Parathyroid adenoma (tissue), 2 donors: ENCODE measurements around the gene PMPCA.

Source experiments
- H2AFZ ChIP-seq: fragments of 300-600 bp; sonication (generic); one replicate; pipeline ENCODE4 v1.7.0; 2017; ENCODE audit warnings: antibody characterized with exemption, mild to moderate bottlenecking
- H3K27ac ChIP-seq: fragments of 300-600 bp; sonication (generic); one replicate; pipeline ENCODE4 v1.7.0; 2017
- H3K27me3 ChIP-seq: fragments of 300-600 bp; sonication (generic); one replicate; pipeline ENCODE4 v1.7.0; 2017; ENCODE audit warnings: low read length; ENCODE audit not compliant: control insufficient read depth, insufficient read depth
- H3K36me3 ChIP-seq: fragments of 300-600 bp; sonication (generic); one replicate; pipeline ENCODE4 v1.7.0; 2017; ENCODE audit warnings: low read length; ENCODE audit not compliant: control insufficient read depth, insufficient read depth
- H3K4me1 ChIP-seq: fragments of 300-600 bp; sonication (generic); one replicate; pipeline ENCODE4 v1.7.0; 2017; ENCODE audit warnings: control low read depth
- H3K4me2 ChIP-seq: fragments of 300-600 bp; sonication (generic); one replicate; pipeline ENCODE4 v1.7.0; 2017; ENCODE audit warnings: low read length
- H3K4me3 ChIP-seq: fragments of 300-600 bp; sonication (generic); one replicate; pipeline ENCODE4 v1.7.0; 2017; ENCODE audit warnings: low read depth, low read length
- H3K79me2 ChIP-seq: fragments of 300-600 bp; sonication (generic); one replicate; pipeline ENCODE4 v1.7.0; 2017; ENCODE audit warnings: control low read depth
- H3K9ac ChIP-seq: fragments of 300-600 bp; sonication (generic); one replicate; pipeline ENCODE4 v1.7.0; 2017; ENCODE audit warnings: mild to moderate bottlenecking
- H3K9me3 ChIP-seq: fragments of 300-600 bp; sonication (generic); one replicate; pipeline ENCODE4 v1.7.0; 2017; ENCODE audit warnings: low read length; ENCODE audit not compliant: control insufficient read depth
- TF ChIP-seq, protein P1 (sequence below): fragments of 300-600 bp; sonication (generic); IDR thresholded peaks from one replicate; pipeline ENCODE4 v1.7.0; 2017; ENCODE audit warnings: antibody characterized with exemption, mild to moderate bottlenecking
- donor health status: primary hyperparathyroidism.

PMPCA gene

GRCh38 chr9:136457326-136457725 lies 46.9 kb downstream of the PMPCA start:
- no peaks in the 10 kb centered on the region for H3K27me3 ChIP-seq

GRCh38 chr9:136459425-136459824 lies 49.0 kb downstream of the PMPCA start:
- Histone ChIP-seq H3K36me3 (no peaks in the 10 kb centered on the region), H3K4me3 (no peak overlapping the region), H3K4me2 (no peak overlapping the region), H3K9ac (no peak overlapping the region), H3K79me2 (no peaks in the 10 kb centered on the region), H3K27me3 (no peaks in the 10 kb centered on the region), H3K9me3 (no peaks in the 10 kb centered on the region), H3K27ac (no peak overlapping the region), H2AFZ (no peak overlapping the region), H3K4me1 (no peaks in the 10 kb centered on the region)
- TF ChIP-seq, protein P1, sequence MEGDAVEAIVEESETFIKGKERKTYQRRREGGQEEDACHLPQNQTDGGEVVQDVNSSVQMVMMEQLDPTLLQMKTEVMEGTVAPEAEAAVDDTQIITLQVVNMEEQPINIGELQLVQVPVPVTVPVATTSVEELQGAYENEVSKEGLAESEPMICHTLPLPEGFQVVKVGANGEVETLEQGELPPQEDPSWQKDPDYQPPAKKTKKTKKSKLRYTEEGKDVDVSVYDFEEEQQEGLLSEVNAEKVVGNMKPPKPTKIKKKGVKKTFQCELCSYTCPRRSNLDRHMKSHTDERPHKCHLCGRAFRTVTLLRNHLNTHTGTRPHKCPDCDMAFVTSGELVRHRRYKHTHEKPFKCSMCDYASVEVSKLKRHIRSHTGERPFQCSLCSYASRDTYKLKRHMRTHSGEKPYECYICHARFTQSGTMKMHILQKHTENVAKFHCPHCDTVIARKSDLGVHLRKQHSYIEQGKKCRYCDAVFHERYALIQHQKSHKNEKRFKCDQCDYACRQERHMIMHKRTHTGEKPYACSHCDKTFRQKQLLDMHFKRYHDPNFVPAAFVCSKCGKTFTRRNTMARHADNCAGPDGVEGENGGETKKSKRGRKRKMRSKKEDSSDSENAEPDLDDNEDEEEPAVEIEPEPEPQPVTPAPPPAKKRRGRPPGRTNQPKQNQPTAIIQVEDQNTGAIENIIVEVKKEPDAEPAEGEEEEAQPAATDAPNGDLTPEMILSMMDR, result no peak

More at GRCh38 chr9:136457326-136457725, 46.9 kb downstream of the PMPCA start:
- TF ChIP-seq, protein P1, result no peak
- no peaks in the 10 kb centered on the region for H3K9me3 ChIP-seq
- H2AFZ ChIP-seq, result no peak overlapping the region
- H3K36me3 ChIP-seq, result no peaks in the 10 kb centered on the region
- H3K4me2 ChIP-seq, result no peak overlapping the region
- H3K9ac ChIP-seq, result no peak overlapping the region
- H3K4me1 ChIP-seq, result no peaks in the 10 kb centered on the region
- H3K27ac ChIP-seq, result no peak overlapping the region
- no peak overlapping the region for H3K4me3 ChIP-seq
- H3K79me2 ChIP-seq, result no peaks in the 10 kb centered on the region

GRCh38 chr9:136460772-136461325 lies 50.4 kb downstream of the PMPCA start:
- H3K4me2 ChIP-seq, result no peak overlapping the region
- H3K36me3 ChIP-seq, result no peaks in the 10 kb centered on the region
- no peak overlapping the region for H3K9ac ChIP-seq
- H3K27ac ChIP-seq, result no peak overlapping the region
- H2AFZ ChIP-seq, result no peak overlapping the region
- H3K4me1 ChIP-seq, result no peaks in the 10 kb centered on the region
- TF ChIP-seq, protein P1, result no peak
- H3K27me3 ChIP-seq, result no peaks in the 10 kb centered on the region
- no peak overlapping the region for H3K4me3 ChIP-seq
- H3K79me2 ChIP-seq, result no peaks in the 10 kb centered on the region
- no peaks in the 10 kb centered on the region for H3K9me3 ChIP-seq

- Histone ChIP-seq H3K27me3 (no peaks in the 10 kb centered on the region), H3K4me3 (no peak overlapping the region), H3K36me3 (no peaks in the 10 kb centered on the region), H3K27ac (no peak overlapping the region), H2AFZ (no peak overlapping the region), H3K9me3 (no peaks in the 10 kb centered on the region), H3K4me2 (no peak overlapping the region), H3K4me1 (no peaks in the 10 kb centered on the region), H3K79me2 (no peaks in the 10 kb centered on the region), H3K9ac (no peak overlapping the region)
- TF ChIP-seq, protein P1, result no peak
These were observed 52.2 kb downstream of the PMPCA start for GRCh38 chr9:136462664-136463063.

DNA sequence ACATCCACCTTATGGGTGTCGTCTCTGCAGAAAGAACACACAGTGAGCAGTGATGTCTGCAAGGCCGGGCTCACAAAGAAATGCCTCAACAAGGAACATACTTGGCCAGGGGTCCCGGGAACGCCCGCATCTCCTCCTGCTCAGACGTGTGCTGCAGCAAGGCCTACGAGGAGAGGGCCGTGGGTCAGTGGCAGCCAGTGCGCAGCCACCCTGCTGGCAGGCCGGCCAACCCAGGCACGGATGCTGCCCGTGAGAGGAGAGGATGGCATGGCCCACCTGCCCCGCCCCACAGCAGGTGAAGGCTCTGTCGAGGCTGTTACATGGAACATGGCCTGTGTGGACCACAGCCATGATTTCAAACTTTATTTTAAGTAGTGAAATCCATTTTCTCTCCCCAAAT lies 53.1 kb downstream of the PMPCA start:
- Histone ChIP-seq H3K9ac (no peak overlapping the region), H3K36me3 (no peaks in the 10 kb centered on the region), H3K9me3 (no peaks in the 10 kb centered on the region), H3K79me2 (no peaks in the 10 kb centered on the region), H3K4me3 (no peak overlapping the region), H3K4me2 (no peak overlapping the region), H2AFZ (no peak overlapping the region), H3K27me3 (no peaks in the 10 kb centered on the region), H3K27ac (no peak overlapping the region), H3K4me1 (no peaks in the 10 kb centered on the region)
- TF ChIP-seq, protein P1, result no peak
